HepG2 (cell line): Measurements from ENCODE around the gene ECSCR.

Experiments used
- CHD4 ChIP-seq: fragments of 200-600 bp; sonication (generic); IDR thresholded peaks from 2 replicates; pipeline ENCODE4 v1.7.0; 2017; ENCODE audit warnings: mild to moderate bottlenecking, low read length, borderline replicate concordance
- EP300 ChIP-seq, 3 experiments: sonication (generic) in 1 of 3; formaldehyde crosslinking in 1 of 3; IDR thresholded peaks; 2 replicates each; pipeline versions ENCODE4 v1.5.1 to v1.6.1; 2011 to 2020; ENCODE audit warnings: low read depth in 2 of 3, low read length in 2 of 3, borderline replicate concordance in 1 of 3, improper control_type of control experiment in 1 of 3, mild to moderate bottlenecking in 1 of 3, missing genetic modification reagents in 1 of 3, moderate library complexity in 1 of 3
- FOXA1 ChIP-seq, 2 experiments: fragments of 450-650 bp in 1 of 2; sonication (generic) in 1 of 2; formaldehyde crosslinking in 1 of 2; IDR thresholded peaks; 2 replicates each; pipeline versions ENCODE4 v1.4.0 to v1.6.1; 2016 to 2020; ENCODE audit warnings: missing genetic modification reagents in 1 of 2
- KLF9 ChIP-seq: IDR thresholded peaks from 2 replicates; pipeline ENCODE4 v1.6.1; 2016; ENCODE audit warnings: low read depth
- NFE2 ChIP-seq: sonication (generic); formaldehyde crosslinking; IDR thresholded peaks from 2 replicates; pipeline ENCODE4 v1.4.0; 2020; ENCODE audit warnings: missing genetic modification reagents
- POLR2AphosphoS2 ChIP-seq: IDR thresholded peaks from 2 replicates; pipeline ENCODE4 v1.6.1; 2011; ENCODE audit warnings: low read depth, low read length, improper control_type of control experiment
- RBFOX2 ChIP-seq: fragments of 200-400 bp; formaldehyde crosslinking; IDR thresholded peaks from 2 replicates; pipeline ENCODE4 v1.6.1; 2017; ENCODE audit warnings: low read depth, mild to moderate bottlenecking, low read length
- XRCC5 ChIP-seq: fragments of 200-400 bp; formaldehyde crosslinking; optimal IDR thresholded peaks from 2 replicates; pipeline ENCODE3; 2017; ENCODE audit warnings: mild to moderate bottlenecking, low read length
- ZFP37 ChIP-seq: sonication (generic); formaldehyde crosslinking; IDR thresholded peaks from 2 replicates; pipeline ENCODE4 v1.4.0; 2020; ENCODE audit warnings: missing genetic modification reagents, borderline replicate concordance
- ZNF614 ChIP-seq: IDR thresholded peaks from 2 replicates; pipeline ENCODE4 v1.6.1; 2018; ENCODE audit warnings: missing biosample characterization, missing genetic modification reagents, inconsistent platforms, borderline replicate concordance
- TF ChIP-seq, protein P1 (sequence below): IDR thresholded peaks from 2 replicates; pipeline ENCODE4 v1.6.1; 2016; ENCODE audit warnings: missing compliant biosample characterization, missing genetic modification reagents, borderline replicate concordance
- TF ChIP-seq, protein P2 (sequence below): sonication (generic); formaldehyde crosslinking; IDR thresholded peaks from 2 replicates; pipeline ENCODE4 v1.5.0; 2020; ENCODE audit warnings: mild to moderate bottlenecking, missing genetic modification reagents, moderate library complexity
- TF ChIP-seq, protein P3 (sequence below): sonication (generic); formaldehyde crosslinking; IDR thresholded peaks from 2 replicates; pipeline ENCODE4 v1.4.0; 2020; ENCODE audit warnings: missing genetic modification reagents, mild to moderate bottlenecking, borderline replicate concordance

DNA sequence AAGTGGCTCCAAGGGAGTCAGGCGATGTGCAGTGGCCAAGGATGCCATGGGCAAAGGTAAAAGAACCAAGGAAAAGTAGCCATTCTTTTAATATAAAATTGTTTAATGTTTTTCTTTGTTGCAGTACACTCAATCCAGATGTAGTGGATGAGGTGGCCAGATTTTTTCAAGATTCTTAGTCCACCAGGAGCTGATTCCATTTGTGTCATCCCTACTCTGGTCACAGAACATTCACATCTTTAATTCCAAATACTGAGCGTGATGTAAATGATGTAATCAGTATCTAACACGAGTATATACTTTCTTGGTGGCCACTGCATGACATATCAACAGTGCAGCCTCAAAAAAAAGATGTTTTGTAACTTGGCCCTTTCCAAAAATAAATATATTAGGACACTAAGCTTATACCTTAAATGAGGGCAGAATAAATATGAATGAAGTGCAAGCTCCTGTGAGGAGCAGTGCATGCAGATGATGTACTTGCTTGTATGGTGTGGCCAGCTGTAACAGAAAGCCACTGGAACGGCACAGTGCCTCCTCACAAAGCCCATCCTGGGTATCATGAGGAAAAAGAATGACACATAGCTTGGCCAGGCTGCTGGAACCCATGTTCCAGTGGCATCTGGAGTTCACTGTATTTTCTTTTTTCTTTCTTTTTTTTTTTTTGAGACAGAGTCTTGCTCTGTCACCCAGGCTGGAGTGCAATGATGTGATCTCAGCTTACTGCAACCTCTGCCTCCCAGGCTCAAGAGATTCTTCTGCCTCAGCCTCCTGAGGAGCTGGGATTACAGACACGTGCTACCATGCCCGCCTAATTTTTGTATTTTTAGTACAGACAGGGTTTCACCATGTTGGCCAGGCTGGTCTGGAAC, 52.2 kb downstream of the ECSCR start:
- no peak for TF ChIP-seq RBFOX2
- TF ChIP-seq EP300 (IDR thresholded peaks at IDR 0.05; ENCODE audit: low read depth in 2 of 2, low read length in 2 of 2) = no peak
- TF ChIP-seq EP300 (CRISPR knock-in tag; IDR thresholded peaks at IDR 0.05; ENCODE audit: borderline replicate concordance) = no peak
- TF ChIP-seq, protein P1, sequence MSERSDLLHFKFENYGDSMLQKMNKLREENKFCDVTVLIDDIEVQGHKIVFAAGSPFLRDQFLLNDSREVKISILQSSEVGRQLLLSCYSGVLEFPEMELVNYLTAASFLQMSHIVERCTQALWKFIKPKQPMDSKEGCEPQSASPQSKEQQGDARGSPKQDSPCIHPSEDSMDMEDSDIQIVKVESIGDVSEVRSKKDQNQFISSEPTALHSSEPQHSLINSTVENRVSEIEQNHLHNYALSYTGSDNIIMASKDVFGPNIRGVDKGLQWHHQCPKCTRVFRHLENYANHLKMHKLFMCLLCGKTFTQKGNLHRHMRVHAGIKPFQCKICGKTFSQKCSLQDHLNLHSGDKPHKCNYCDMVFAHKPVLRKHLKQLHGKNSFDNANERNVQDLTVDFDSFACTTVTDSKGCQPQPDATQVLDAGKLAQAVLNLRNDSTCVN = no peak
- no peak for TF ChIP-seq ZNF614 (CRISPR knock-in tag)
- TF ChIP-seq, protein P2, sequence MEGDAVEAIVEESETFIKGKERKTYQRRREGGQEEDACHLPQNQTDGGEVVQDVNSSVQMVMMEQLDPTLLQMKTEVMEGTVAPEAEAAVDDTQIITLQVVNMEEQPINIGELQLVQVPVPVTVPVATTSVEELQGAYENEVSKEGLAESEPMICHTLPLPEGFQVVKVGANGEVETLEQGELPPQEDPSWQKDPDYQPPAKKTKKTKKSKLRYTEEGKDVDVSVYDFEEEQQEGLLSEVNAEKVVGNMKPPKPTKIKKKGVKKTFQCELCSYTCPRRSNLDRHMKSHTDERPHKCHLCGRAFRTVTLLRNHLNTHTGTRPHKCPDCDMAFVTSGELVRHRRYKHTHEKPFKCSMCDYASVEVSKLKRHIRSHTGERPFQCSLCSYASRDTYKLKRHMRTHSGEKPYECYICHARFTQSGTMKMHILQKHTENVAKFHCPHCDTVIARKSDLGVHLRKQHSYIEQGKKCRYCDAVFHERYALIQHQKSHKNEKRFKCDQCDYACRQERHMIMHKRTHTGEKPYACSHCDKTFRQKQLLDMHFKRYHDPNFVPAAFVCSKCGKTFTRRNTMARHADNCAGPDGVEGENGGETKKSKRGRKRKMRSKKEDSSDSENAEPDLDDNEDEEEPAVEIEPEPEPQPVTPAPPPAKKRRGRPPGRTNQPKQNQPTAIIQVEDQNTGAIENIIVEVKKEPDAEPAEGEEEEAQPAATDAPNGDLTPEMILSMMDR (CRISPR knock-in tag) = no peak
- TF ChIP-seq, protein P3, sequence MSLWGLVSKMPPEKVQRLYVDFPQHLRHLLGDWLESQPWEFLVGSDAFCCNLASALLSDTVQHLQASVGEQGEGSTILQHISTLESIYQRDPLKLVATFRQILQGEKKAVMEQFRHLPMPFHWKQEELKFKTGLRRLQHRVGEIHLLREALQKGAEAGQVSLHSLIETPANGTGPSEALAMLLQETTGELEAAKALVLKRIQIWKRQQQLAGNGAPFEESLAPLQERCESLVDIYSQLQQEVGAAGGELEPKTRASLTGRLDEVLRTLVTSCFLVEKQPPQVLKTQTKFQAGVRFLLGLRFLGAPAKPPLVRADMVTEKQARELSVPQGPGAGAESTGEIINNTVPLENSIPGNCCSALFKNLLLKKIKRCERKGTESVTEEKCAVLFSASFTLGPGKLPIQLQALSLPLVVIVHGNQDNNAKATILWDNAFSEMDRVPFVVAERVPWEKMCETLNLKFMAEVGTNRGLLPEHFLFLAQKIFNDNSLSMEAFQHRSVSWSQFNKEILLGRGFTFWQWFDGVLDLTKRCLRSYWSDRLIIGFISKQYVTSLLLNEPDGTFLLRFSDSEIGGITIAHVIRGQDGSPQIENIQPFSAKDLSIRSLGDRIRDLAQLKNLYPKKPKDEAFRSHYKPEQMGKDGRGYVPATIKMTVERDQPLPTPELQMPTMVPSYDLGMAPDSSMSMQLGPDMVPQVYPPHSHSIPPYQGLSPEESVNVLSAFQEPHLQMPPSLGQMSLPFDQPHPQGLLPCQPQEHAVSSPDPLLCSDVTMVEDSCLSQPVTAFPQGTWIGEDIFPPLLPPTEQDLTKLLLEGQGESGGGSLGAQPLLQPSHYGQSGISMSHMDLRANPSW (CRISPR knock-in tag) = no peak
- no peak for TF ChIP-seq KLF9 (CRISPR knock-in tag)
- no peak for TF ChIP-seq FOXA1 (IDR thresholded peaks at IDR 0.05)
- no peak for TF ChIP-seq FOXA1 (CRISPR knock-in tag; IDR thresholded peaks at IDR 0.05)
- TF ChIP-seq CHD4 = no peak
- TF ChIP-seq NFE2 (CRISPR knock-in tag) = no peak
- no peak for TF ChIP-seq POLR2AphosphoS2
- TF ChIP-seq XRCC5 = no peak
- no peak for TF ChIP-seq ZFP37 (CRISPR knock-in tag)
